HG03432 (cell line): Measurements from ENCODE around the gene CAMKV.
"Not testable (repeated sequence)": the region's sequence is repeated elsewhere in the genome, so short reads cannot be mapped to it uniquely, and the experiment has no call there.

Experiments
- ATAC-seq: cut with Tn5 transposase; IDR thresholded peaks from one replicate; pipeline ENCODE4 v1.9.1; 2021; ENCODE audit warnings: mild to moderate bottlenecking, moderate library complexity; ENCODE audit not compliant: unreplicated experiment

The CAMKV gene, protein sequence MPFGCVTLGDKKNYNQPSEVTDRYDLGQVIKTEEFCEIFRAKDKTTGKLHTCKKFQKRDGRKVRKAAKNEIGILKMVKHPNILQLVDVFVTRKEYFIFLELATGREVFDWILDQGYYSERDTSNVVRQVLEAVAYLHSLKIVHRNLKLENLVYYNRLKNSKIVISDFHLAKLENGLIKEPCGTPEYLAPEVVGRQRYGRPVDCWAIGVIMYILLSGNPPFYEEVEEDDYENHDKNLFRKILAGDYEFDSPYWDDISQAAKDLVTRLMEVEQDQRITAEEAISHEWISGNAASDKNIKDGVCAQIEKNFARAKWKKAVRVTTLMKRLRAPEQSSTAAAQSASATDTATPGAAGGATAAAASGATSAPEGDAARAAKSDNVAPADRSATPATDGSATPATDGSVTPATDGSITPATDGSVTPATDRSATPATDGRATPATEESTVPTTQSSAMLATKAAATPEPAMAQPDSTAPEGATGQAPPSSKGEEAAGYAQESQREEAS

DNA sequence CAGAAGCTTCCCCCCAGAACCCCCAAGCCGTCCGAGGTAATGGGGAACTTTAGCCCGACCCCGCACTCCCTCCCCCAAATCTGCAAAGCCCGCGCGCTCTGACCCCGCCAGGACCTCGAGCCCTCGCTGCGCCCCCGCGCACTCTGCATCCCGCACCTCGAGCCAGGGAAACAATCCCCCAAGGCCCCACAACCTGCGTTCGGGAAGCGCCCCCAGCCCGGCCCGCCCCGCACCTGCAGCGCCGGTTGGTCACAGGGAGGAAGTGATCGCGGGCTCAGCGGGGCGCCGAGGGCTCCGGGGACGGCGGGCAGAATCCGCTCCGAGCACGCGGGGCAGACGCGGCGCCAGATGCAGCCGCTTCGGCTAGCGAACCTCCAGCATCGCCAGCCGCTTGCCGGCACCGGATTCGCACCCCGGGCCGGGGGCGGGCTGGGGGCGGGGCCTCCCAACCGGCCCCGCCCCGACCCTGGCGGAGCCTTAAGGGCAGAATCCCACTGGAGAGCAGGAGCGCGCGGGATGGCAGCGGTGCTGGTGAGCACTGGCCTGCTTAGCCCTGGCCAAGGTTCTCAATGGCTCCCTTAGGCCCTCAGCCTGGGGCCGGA is at the start of gene CAMKV:
Gene CAMKV, minus strand, starts transcription at position 382 of the 602 bp plus-strand sequence. CDS start 7,518 bp downstream, outside the sequence.
- ATAC-seq = no peak

DNA sequence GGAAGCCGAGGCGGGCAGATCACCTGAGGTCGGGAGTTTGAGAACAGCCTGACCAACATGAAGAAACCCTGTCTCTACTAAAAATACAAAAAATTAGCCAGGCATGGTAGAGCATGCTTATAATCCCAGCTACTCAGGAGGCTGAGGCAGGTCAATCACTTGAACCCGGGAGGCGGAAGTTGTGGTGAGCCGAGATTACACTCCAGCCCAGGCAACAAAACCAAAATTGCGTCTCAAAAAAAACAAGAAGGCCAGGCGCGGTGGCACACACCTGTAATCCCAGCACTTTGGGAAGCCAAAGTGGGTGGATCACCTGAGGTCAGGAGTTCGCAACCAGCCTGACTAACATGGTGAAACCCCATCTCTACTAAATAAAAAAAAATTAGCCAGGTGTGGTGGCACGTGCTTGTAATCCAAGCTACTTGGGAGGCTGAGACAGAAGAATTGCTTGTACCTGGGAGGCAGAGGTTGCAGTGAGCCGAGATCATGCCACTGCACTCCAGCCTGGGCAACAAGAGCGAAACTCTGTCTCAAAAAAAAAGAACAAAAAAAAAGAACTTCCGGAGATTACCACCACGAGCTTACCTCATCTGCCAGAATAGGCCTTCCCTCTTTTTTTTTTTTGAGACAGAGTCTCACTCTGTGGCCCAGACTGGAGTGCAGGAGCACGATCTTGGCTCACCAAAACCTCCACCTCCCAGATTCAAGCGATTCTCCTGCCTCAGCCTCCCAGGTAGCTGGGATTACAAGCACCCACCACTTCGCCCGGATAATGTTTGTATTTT is 48.3 kb upstream of the CAMKV start:
- ATAC-seq = not testable (repeated sequence)

DNA sequence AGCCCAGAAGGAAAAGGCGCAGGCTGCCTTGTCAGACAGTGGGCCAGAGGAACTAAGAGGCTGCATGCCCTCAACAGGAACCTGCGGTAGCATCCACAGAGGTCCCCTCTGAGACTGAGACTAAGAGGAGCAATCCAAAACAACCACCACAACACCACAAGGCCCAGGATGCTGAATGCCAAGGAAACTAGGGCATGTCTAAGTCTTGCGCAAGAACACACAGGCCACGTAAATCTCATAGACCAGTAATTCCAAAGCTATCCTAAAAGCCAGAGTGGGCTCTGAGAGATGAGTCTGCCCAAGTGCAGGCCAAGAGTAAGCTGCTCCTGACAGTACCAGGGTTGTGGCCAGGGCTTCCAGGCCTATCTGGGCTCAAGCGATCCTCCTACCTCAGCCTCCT is 47.0 kb upstream of the CAMKV start:
- ATAC-seq = no peak

DNA sequence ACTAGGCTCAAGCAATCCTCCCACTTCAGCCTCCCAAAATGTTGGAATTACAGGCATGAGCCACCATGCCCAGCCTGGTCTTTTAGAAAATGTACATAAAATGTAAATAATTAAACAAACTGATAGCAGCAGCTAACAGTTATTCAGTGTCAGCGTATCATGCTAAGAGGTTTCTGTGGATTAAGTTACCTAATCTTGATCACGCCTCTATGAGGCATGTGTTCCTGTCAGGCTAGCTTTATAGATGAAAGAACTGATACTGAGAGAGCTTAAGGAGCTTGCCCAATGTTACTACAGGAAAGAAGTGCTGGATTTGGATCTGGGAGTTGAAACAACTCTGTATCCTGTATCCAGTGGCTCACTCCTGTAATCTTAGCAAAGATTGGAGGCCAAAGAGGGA is 45.2 kb upstream of the CAMKV start:
- no peak for ATAC-seq

DNA sequence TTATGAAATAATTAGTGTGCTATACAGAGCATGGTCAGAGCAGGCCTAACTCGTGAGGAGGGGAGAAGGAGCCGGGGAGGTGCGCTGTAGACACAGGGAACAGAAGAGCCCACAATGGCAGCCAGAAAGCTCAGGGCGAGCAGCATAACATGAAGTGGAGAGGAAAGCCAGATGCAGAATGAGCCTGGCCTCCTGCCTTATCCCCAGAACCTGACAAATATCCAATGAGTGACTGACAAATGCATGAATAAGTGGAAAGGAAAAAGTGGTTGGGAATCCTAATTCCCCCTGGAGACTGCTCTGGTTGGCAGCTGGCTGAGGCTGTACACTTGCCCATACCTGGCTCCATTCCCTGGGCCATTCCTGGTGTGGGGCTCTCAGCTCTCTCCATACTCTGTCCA is 43.2 kb upstream of the CAMKV start:
- ATAC-seq = no peak

DNA sequence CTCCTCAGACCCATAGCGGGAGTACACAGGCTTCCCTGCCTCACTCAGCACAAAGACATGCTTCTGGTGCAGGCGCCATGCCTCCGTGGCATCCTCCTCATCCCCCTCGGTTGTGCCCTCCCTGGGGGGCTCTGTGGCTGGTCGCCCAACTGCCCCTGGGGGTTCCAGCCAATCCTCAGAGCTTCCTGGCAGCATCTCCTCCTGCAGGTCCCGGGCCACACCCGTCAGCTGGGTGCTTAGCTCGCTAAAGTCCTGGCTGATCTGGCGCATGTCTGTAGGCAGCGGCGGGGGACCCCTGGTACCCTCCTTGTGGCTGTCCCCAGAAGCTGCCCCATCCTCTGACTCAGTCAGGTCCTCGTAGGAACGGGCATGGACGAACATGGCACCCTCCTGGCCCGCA is 41.9 kb upstream of the CAMKV start:
- ATAC-seq = no peak

DNA sequence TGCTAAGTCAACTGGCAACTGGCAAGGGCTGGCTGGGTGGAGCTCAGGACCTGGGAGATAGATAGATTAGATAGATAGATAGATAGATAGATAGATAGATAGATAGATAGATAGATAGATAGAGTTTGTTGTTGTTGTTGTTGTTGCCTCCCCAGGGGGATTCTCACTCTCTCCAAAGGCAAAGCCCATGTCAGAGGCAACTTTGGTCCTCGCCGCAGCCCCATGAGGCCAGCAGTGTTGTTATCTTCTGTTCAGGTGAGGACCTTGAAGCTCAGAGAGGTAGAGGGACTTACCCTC is 41.4 kb upstream of the CAMKV start:
- no peak for ATAC-seq

DNA sequence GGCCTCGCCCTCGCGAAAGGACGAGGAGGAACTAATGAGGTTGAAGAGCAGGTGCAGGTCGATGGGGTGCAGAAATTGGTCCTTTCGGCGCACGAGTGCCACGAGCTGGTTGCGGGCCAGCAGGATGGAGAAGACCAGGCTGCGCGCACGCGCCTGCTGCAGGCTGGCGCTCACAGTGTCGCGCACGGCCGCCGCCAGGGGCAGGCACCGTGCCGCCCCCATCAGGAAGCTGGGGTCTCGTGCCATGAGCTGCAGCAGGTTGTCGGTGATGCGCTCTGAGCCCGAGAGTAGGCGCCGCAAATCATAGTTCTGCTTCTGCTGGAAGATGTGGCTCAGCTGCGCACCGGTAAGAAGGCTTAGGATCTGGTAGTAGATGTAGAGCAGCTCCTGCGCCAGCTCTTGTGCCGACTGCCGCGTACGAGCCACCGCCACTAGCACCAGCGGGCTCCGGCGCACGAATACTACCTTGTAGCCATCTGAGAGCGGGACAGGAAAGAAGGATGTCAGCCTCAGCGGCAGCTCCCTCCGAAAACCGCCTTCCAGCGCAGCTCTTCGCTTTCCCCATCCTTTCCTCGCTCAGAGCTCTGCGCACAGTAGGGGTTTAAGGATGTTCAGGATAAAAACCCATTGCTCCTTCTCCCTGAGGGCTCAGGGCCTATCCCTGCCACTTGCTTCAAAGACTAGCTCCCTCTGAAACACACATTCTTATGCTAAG is 40.9 kb upstream of the CAMKV start:
- no peak for ATAC-seq

DNA sequence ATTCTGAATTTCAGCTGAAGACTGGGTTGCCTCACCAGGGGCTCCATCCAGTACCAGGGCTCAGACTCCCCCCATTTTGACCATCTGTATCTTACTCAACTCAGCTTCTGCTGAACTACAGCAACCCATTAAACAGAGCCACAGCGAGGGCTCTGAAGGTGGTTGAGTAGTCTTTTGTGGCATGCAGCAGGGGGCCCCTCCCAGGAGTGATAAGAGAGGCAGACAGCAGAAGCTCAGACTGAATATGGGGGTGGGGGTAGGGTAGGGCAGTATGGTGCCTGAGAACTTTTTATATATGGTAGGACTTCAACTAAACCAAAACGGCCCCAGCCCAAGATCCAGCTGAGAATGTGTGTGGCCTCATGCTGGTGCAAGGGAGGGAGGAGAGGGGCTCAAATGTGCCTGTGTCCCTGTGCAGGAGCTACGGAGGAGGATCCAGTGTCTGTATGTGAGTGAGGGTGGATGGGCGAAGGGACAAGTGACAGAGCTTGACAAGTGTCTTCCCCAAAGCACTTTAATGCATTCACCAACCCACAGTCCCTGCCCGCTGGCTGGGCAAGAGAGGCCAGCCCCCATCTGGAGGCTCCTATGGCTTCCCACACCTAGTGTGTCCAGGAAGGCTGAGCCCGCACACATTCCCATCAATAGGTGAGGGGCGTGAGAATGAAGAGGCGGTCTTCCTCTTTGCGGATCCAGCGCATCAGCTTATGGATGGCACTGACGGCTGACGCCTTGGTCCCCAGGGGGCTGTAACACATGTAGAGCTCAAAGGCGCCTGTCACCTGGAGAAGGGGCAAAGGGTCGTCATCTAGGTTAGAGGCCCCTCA is 38.9 kb upstream of the CAMKV start:
- no peak for ATAC-seq

DNA sequence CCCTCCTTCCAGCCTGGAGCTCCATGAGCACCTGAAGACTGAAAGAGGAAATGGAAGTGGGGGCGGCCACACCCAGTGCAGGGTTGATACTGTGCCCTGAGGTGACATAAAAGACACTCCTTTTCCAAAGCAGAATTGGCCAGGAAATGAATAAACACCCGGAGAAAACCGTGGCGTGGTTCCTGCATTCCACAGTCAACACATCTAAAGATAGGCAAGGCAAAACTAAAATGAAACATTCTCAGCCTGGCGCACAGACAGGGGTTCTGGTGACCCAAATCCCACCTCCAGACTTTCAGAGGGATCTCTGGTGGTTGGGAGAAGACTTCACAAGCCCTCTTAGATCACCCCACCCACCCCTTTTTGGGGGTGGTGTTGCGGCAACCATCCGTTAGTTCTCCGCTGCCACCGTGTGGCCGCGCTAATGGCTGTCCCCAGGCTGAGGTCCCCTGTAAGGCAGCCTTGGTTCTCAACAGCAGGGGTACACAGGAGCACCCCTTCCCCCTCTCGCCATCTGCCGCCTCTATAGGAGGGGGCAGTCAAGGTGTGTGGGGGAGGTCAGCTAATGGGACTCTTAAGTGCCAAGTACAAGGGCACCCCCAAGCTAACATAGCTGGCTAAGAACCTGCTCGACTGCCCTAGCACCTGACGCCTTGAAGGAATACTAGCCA is 36.5 kb upstream of the CAMKV start:
- ATAC-seq = peak; percentile 34

DNA sequence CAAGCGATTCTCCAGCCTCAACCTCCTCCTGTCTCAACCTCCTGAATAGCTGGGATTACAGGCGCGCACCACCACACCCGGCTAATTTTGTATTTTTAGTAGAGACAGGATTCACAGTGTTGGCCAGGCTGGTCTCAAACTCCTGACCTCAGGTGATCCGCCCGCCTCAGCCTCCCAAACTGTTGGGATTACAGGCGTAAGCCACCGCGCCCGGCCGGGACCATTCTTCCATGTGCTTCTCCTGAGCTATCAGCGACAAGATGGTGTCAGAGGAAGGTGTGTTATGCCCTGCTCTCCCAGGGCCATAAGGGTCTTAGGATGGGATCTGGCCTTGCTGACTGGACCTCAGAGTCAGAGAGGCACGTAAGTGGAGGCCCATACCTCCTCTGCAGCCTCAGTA is 34.7 kb upstream of the CAMKV start:
- not testable (repeated sequence) for ATAC-seq

DNA sequence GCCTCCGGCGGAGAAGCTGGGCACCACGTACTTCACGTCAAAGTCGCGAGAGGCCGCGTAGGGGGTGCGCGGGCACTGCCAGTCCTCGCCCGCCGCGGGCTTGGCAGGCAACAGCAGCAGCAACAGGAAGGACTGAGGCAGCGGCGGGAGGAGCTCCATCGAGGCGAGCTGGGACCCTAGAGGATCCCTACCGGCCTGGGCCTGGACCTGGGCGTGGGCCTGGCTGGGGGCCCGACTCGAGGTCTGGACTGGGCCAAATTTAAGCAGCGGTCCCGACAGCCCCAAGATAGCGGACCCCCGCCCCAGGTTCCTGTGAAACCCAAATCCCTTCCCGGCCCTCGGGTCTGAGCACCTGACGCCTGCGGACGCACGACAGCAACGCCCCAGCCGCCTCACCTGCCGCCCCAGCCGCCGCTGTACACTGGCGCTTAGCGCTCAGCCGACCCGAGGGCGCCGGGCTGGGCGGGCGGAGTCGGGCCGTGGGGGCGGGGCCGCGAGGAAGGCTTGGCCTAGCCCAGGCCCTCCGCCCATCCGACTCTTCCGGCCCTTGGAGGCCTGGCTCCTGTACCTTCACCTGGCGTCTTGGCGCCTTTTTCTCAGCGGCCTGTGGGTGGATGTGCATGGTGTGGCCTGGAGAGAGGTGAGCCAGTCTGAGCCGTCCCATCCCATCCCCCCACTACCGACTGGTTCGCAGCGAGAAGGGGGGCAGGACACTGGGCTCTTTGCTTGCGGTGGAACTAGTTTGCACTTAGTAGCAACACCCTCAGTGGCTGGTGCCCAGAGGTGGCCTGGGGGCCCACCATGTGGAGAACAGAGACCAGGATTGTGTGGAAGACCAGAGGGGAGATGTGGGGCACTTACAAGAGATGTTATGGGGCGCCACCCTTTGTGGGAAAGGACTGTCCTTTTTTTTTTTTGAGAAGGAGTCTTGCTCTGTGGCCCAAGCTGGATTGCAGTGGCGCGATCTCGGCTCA is 34.0 kb upstream of the CAMKV start, which contains the start of gene MST1R:
Gene MST1R, minus strand, starts transcription at position 423 of the 974 bp plus-strand sequence. Its CDS starts 264 bp downstream, at position 159.
- ATAC-seq = peak; percentile 82

DNA sequence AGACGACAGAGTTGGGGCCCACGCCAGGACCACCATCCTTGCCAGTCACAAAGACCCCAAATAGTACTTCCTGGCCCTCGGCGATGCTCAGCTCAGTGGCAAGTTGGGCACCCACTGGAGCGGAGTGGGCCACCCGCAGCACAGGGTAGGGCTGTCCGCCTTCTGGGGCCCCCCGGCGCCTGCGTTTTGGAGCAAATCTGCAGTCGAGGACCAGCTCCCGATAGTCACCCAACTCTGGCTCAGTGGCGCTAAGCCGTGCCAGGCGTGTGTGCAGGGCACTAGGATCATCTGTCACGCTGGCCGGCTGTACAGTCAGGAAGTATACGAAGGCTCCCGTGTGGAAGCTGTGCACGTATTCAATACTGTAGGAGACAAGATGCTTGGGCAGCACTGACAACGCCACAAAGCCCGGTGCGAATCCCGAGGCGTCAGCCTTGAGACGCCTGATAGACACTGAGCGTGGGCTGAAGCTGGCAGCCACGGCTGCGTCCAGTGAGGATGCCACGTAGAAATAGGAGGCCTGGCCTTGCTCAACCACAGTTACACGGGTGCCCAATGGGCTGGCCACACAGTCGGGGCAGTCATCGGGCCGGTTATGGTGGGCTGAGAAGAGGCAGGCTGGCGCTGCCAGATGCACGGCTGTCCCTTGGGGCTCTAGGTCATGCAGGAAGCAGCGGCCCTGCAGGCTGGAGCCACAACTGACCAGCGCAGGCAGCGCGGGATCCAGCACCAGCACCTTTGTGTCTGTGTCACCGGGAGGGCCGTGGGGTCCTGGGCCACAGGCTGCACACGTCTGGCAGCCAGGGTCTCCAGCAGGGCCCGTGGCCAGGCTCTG is 33.0 kb upstream of the CAMKV start:
- no peak for ATAC-seq

DNA sequence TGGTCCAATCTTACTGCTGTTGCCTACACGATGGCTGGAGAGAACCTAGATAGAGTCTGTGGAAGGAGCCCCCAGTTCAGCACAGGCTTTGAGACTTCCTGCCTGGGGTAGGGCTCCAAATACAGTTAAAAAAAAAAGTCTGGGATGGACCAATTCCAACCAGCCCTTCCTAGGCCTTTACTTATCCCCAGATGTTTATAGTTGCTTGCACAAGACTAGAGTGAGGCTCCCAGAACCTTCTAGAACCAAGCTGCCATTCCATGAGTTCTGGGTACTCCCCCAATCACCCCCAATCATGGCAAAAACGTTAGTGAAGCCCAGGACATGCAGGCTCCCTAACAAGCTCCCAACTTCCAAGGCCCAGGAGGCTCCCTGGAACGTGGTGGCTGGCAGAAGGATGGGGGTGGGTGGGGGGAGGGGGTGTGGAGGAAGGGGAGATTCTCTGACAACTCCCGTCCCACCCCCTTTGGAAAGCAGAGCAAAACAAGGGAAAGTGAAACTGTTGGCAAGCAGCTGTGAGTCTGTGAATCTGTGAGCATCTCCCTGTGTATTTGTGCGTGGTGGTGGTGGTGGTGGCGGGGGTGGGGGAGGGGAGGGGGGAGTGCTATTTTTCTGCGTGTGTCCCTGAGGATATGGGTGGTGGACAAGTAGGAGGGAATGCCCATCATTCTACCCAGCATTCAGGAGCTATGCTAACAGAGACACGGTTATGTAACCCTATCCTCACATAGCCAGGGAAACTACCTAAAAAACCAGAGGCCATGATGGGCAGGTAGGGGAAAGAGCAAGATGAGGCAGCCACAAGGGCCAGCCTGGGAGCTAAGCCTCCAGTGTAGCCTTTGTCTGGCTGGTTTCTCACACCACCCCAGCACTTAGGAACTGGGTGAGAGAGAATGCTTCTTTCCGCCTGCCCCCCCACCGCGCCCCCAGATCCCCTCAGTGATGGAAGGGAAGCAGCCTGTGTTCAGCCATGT is 31.9 kb upstream of the CAMKV start:
- no peak for ATAC-seq

DNA sequence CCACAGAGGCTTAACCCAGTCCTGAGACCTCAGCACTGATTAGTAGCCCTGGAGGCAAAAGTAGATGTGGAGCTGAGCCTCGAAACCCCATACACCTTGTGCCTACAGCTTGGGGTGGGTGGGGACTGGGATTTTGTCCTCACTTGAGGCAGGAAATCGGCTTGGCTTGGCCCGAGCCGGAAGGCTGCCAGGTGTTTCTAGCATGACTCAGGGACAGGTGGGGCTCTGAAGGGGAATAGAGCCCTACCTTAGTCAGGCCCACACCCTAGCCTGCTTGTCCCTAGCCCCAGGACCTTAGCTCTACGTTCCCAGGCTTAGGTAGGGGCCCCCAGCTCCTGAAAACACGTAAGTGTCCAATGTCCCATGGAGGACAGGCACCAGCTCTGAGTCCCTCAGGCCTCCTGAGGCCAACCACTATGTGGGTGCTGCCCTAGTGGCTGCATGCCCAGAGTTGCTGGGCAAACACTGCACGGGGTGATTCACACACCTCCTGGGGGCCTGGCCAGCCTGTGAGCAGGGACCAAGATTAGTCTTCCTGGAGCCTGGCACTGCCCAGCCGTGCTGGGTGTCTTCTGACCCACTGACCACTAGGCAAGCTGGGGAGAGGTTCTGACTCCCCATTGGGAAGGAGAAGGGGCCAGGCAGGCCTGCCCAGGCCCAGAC is 30.9 kb upstream of the CAMKV start:
- ATAC-seq = no peak

DNA sequence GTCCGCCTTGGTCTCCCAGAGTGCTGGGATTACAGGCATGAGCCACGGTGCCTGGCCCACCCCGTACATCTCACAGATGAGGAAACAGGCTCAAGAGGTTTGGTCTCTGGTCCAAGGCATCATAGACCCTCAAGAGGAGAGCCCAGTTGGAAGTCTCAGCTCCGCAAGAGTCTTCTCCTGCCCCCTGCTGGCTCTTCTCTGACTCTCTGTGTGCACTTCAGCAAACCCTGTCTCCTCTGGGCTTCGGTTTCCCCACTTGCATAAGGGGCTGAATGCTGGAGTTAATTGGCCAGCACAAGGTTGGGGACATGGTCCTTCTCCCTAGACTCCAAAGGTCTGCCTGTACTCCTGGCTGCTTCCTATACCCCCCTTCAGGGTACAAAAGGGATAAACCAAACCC is 30.1 kb upstream of the CAMKV start:
- no peak for ATAC-seq
